Mammary epithelial cell (primary cell): ENCODE measurements around the gene MAPKAPK3.

Experiments used
- CTCF ChIP-seq, 2 donors: IDR thresholded peaks in 1 of 2; conservative IDR thresholded peaks in 1 of 2; 2 replicates each; pipeline ENCODE4 v1.5.1; 2011 to 2012; ENCODE audit warnings: inconsistent platforms in 2 of 2, low read length in 2 of 2, mild to moderate bottlenecking in 2 of 2, control low read depth in 1 of 2, low read depth in 1 of 2; ENCODE audit not compliant: insufficient read depth in 1 of 2; ENCODE audit errors: extremely low read depth in 1 of 2
- EZH2 ChIP-seq: IDR thresholded peaks from 2 replicates; pipeline ENCODE4 v1.6.1; 2012; ENCODE audit warnings: low read length, inconsistent platforms, borderline replicate concordance

- TF ChIP-seq EZH2 (no peak), CTCF (conservative IDR thresholded peaks at IDR 0.05 in 1 of 2, IDR thresholded peaks at IDR 0.05 in 1 of 2; ENCODE audit: extremely low read depth in 1 of 2, insufficient read depth in 1 of 2, low read depth in 1 of 2, low read length in 2 of 2) (no peak)
Observed at GRCh38 chr3:50612970-50613846, 3.7 kb upstream of the MAPKAPK3 start.
